ENCODE data around the gene HRH3. TPM values are rescaled to one million over a fixed set of nuclear protein-coding genes. Genes with fewer than 3 reads are reported as not detected.

HRH3 gene
- total and polyA plus RNA-seq, 7 experiments from 2014 or later = not detected

DNA sequence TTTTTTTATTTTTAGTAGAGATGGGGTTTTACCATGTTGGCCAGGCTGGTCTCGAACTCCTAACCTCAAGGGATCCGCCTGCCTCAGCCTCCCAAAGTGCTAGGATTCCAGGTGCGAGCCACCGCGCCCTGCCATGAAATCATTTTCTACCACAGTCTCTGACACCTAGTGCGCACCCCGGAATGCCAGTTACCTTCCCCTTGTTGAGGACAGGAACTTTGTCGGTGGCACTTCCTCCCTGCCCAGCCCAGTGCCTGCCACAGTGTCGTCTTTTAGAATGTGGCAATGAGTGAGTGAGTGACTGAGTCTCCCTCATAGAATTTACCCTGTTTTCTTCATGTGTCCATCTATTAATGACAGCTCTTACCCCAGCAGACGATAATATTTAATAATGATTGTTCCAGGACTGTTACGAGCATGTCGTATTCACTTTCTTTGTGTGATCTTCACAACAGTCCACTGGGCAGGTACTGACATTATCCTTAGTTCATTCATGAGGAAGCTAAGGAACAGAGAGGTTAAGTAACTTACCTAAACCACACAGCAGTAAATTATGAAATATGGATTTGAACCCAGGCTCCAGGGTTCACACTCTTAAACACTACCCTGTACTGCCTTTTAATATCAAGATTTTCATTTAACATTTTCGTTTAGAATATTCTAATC, 20.1 kb upstream of the HRH3 start:
- H3K9me3 Mint-ChIP-seq = no peaks in the 10 kb centered on the region
- Histone ChIP-seq H3K4me1 (ENCODE audit: control insufficient read depth in 2 of 2, insufficient read depth in 2 of 2, low read length in 2 of 2) (peaks cover 10 to 22% of the 10 kb centered on the region in 2 donors), H3K4me3 (ENCODE audit: low read length) (no peak overlapping the region), H3K27me3 (ENCODE audit: control insufficient read depth in 2 of 2, insufficient read depth in 2 of 2, low read length in 2 of 2) (no peaks in the 10 kb centered on the region), H3K36me3 (ENCODE audit: control insufficient read depth in 2 of 3, insufficient read depth in 3 of 3, low read length in 3 of 3) (peaks cover 0 to 23% (median 0%) of the 10 kb centered on the region in 3 experiments), H3K9me3 (ENCODE audit: control insufficient read depth in 2 of 3, low read length in 3 of 3) (no peaks in the 10 kb centered on the region), H3K27ac (ENCODE audit: low read depth, low read length) (peak overlapping the region; percentile 26)
- DNase-seq (no peak), ATAC-seq (no peak)
- peak overlapping the region; percentile 77 to 90 (median 84) for H3K4me3 Mint-ChIP-seq
- H3K27ac Mint-ChIP-seq = peak overlapping the region in 8 of 9 donors; percentile 0 to 84 (median 76)
- H3K27me3 Mint-ChIP-seq = no peaks in the 10 kb centered on the region
- CTCF ChIA-PET = no interaction called here
- POLR2A ChIA-PET = interaction anchor here (0.9 kb wide), 1 partner anchor 57 kb away, joined by 3 read pairs; the partner anchor contains the start of gene MTG2
- intact Hi-C loops (cut with micrococcal nuclease) = no loop called here
- H3K36me3 Mint-ChIP-seq = peaks cover 0 to 13% (median 0%) of the 10 kb centered on the region in 5 donors
- peaks cover 27 to 60% (median 49%) of the 10 kb centered on the region in 7 donors for H3K4me1 Mint-ChIP-seq

DNA sequence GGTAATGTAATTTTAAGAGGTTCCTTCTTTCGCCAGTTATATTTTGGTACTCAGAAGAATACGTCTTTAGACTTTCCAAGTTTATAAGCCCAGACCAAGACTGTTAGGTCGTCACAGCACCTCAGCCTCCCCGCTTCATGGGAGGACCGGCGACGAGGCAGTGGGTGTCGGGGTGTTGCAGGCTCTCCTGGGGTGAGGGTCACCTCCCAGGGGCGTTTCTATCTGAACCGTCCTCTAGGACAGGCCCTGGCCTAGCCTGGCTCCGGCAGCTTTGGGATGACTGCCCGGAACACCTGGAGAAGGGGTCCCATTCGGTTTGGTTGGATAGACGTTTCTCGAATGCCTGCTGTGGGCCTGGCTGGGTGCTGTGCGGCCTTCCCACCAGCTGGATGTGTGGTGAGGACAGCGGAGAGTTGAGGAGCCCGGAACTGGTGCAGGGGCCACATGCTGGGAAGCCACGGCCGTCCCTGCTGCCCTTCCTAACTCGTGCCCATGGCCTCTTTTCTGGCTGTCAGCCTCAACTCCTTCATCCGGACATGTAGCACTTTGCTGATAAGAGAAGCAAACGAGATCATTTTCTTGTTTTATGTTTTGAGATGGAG, 19.3 kb upstream of the HRH3 start:
- H3K4me1 ChIP-seq (ENCODE audit: control insufficient read depth in 2 of 2, insufficient read depth in 2 of 2, low read length in 2 of 2) = peaks cover 10 to 22% of the 10 kb centered on the region in 2 donors
- H3K27ac Mint-ChIP-seq = peak overlapping the region; percentile 46 to 90 (median 84)
- no peaks in the 10 kb centered on the region for H3K27me3 ChIP-seq (ENCODE audit: control insufficient read depth in 2 of 2, insufficient read depth in 2 of 2, low read length in 2 of 2)
- DNase-seq (peak in 1 of 9 donors; percentile 5), ATAC-seq (no peak)
- H3K36me3 Mint-ChIP-seq = peaks cover 0 to 13% (median 0%) of the 10 kb centered on the region in 5 donors
- H3K36me3 ChIP-seq (ENCODE audit: control insufficient read depth in 2 of 3, insufficient read depth in 3 of 3, low read length in 3 of 3) = peaks cover 0 to 23% (median 0%) of the 10 kb centered on the region in 3 experiments
- H3K9me3 ChIP-seq (ENCODE audit: control insufficient read depth in 2 of 3, low read length in 3 of 3) = no peaks in the 10 kb centered on the region
- ChIA-PET POLR2A (interaction anchor here (0.9 kb wide), 1 partner anchor 56 kb away, joined by 3 read pairs; the partner anchor contains the start of gene MTG2), CTCF (no interaction called here)
- H3K27me3 Mint-ChIP-seq = no peaks in the 10 kb centered on the region
- peaks cover 27 to 56% (median 43%) of the 10 kb centered on the region in 7 donors for H3K4me1 Mint-ChIP-seq
- H3K4me3 Mint-ChIP-seq = peak overlapping the region; percentile 77 to 90 (median 84)
- no peaks in the 10 kb centered on the region for H3K9me3 Mint-ChIP-seq
- H3K4me3 ChIP-seq (ENCODE audit: low read length) = peak overlapping the region; percentile 48
- H3K27ac ChIP-seq (ENCODE audit: low read depth, low read length) = peak overlapping the region; percentile 79
- intact Hi-C loops (cut with micrococcal nuclease) = loop anchor here (2.0 to 5.0 kb wide), 4 partner anchors 19 to 863 kb away; partner anchors contain the start of genes HRH3 (in 1 of the 2) and SLCO4A1 (in 1 of the 2)

DNA sequence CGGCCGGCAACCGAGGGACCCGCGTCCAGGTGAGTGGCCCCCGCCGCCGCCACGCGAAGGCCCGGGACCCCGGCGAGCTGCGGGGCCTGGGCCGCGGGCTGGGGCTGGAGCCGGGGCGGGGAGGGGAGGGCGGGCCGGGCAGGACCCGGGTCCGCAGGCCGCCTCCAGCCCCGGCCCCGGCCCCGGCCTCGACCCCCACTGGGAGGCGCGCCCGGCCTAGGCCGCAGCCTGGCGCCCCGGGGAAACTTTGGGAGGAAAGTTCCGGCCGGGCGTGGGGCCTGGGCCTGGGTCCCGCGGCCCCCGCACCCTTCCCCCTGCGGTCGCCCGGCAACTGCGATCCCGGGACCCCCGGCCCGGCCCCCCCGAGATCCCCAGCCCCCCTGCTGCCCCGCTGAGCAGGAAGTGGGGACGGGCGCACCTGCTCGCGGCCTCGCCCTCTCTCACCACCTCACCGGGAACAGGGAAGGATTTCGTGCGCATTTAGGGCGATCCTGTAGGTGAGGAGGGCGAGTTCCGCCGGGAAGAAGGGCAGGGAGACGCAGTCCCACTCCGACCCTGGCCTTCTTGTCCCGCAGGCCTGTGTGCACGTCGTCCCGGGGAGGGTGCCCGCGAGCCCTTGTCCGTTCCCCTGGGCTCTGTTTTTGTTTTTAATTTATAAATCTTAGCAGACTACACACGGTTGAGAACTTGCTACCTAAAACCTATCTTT, 18.6 kb upstream of the HRH3 start:
- H3K36me3 ChIP-seq (ENCODE audit: control insufficient read depth in 2 of 3, insufficient read depth in 3 of 3, low read length in 3 of 3) = peaks cover 0 to 19% (median 0%) of the 10 kb centered on the region in 3 experiments
- H3K4me3 Mint-ChIP-seq = peak overlapping the region; percentile 77 to 90 (median 84)
- ATAC-seq (no peak), DNase-seq (peak in 3 of 9 donors; percentile 11 to 15 (median 11))
- ChIA-PET POLR2A (interaction anchor here (1.3 to 1.5 kb wide), 2 partner anchors 62 to 96 kb away, joined by 4 to 5 read pairs; partner anchors contain the start of genes PSMA7 and SS18L1), CTCF (no interaction called here)
- peak overlapping the region; percentile 46 to 90 (median 84) for H3K27ac Mint-ChIP-seq
- intact Hi-C loops (cut with micrococcal nuclease) = loop anchor here (1.0 to 5.0 kb wide), 16 partner anchors 18 to 864 kb away; partner anchors contain the start of genes ADRM1 (in 2 of the 2), HRH3 (in 2 of the 2), PSMA7 (in 2 of the 2) and SS18L1 (in 2 of the 2)
- H3K4me3 ChIP-seq (ENCODE audit: low read length) = peak overlapping the region; percentile 48
- peak overlapping the region; percentile 79 for H3K27ac ChIP-seq (ENCODE audit: low read depth, low read length)
- no peaks in the 10 kb centered on the region for H3K9me3 ChIP-seq (ENCODE audit: control insufficient read depth in 2 of 3, low read length in 3 of 3)
- H3K9me3 Mint-ChIP-seq = peaks cover 0 to under 1% (median 0%) of the 10 kb centered on the region in 11 donors
- peaks cover 0 to 13% (median 0%) of the 10 kb centered on the region in 5 donors for H3K36me3 Mint-ChIP-seq
- peaks cover 27 to 49% (median 40%) of the 10 kb centered on the region in 7 donors for H3K4me1 Mint-ChIP-seq
- H3K27me3 ChIP-seq (ENCODE audit: control insufficient read depth in 2 of 2, insufficient read depth in 2 of 2, low read length in 2 of 2) = no peaks in the 10 kb centered on the region
- H3K27me3 Mint-ChIP-seq = peaks cover 0 to 3% (median 2%) of the 10 kb centered on the region in 5 donors
- peaks cover 10 to 22% of the 10 kb centered on the region in 2 donors for H3K4me1 ChIP-seq (ENCODE audit: control insufficient read depth in 2 of 2, insufficient read depth in 2 of 2, low read length in 2 of 2)

DNA sequence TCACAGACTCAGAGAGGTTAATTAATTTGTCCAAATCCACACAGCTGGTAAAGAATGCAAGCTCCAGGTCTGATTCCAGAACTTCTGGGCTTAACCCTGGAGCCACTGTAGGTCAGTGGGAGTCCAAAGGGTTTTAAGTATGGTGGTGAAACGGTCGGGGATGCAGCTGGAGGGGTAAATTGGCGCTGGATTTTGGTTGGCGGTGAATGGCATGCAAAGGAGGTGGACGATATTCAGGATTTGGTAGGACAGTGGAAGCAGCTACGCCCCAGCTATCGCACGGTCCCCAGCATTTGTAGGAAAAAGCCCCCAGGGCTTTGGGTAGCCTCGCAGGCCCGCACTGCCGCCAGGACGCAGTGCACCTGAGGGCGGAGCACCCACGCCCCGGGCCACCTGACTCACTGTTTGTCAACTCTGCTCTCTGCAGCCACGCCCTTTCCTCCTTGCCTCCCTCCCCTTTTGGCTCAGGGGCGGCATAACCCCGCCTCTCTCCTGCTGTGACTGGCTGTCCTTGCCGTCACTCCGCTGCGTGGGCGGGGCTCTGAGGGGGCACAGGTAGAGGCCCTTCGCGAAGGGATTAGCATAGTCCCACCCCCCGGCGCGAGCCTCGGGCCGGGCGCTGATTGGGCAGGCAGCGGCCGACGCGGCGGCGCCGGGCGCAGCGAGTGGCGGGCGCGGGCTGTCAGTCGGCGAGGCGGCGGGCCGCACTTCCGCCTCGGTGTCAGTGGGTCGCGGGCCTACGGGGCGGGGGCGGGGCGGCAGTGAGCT, 17.9 kb upstream of the HRH3 start, which contains the start of gene OSBPL2:
OSBPL2 (plus strand) TSS at position 721 of the 768 bp plus-strand sequence. CDS start 17,664 bp downstream, outside the sequence.
- intact Hi-C loops (cut with micrococcal nuclease) = loop anchor here (1.0 to 5.0 kb wide), 16 partner anchors 17 to 864 kb away; partner anchors contain the start of genes ADRM1 (in 2 of the 2), HRH3 (in 2 of the 2), PSMA7 (in 2 of the 2) and SS18L1 (in 2 of the 2)
- H3K27ac Mint-ChIP-seq = peak within 1 kb of the TSS; percentile 85 to 97 (median 94)

DNA sequence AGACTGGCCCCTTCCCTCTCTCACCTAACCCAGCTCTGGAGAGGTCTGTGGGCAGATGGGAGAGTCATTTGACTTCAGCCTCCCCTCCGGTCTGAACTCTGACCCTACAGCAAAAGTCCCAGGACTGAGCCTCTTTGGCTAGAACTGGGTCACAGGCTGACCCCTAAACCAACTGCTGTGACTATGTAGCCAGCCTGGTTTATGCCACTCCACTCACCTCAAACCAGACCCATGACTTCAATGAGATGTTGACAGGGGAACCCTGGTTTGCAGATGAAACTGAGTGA, 17.4 kb upstream of the HRH3 start:
- Mint-ChIP-seq H3K4me1 (peaks cover 25 to 42% (median 34%) of the 10 kb centered on the region in 7 donors), H3K36me3 (peaks cover 0 to 8% (median 0%) of the 10 kb centered on the region in 5 donors), H3K9me3 (peaks cover 0 to 2% (median 0%) of the 10 kb centered on the region in 11 donors), H3K27ac (peak overlapping the region; percentile 85 to 97 (median 94)), H3K27me3 (peaks cover 0 to 5% (median 4%) of the 10 kb centered on the region in 5 donors), H3K4me3 (peak overlapping the region; percentile 75 to 90 (median 83))
- Histone ChIP-seq H3K9me3 (ENCODE audit: control insufficient read depth in 2 of 3, low read length in 3 of 3) (no peaks in the 10 kb centered on the region), H3K4me3 (ENCODE audit: low read length) (peak overlapping the region; percentile 39), H3K27ac (ENCODE audit: low read depth, low read length) (peak overlapping the region; percentile 70), H3K36me3 (ENCODE audit: control insufficient read depth in 2 of 3, insufficient read depth in 3 of 3, low read length in 3 of 3) (peaks cover 0 to 10% (median 0%) of the 10 kb centered on the region in 3 experiments), H3K4me1 (ENCODE audit: control insufficient read depth in 2 of 2, insufficient read depth in 2 of 2, low read length in 2 of 2) (peaks cover 10 to 22% of the 10 kb centered on the region in 2 donors), H3K27me3 (ENCODE audit: control insufficient read depth in 2 of 2, insufficient read depth in 2 of 2, low read length in 2 of 2) (no peaks in the 10 kb centered on the region)
- POLR2A ChIA-PET = interaction anchor here (1.3 to 1.5 kb wide), 2 partner anchors 63 to 94 kb away, joined by 4 to 5 read pairs; partner anchors contain the start of genes PSMA7 and SS18L1
- CTCF ChIA-PET = no interaction called here
- DNase-seq (no peak), ATAC-seq (no peak)
- intact Hi-C loops (cut with micrococcal nuclease) = loop anchor here (5.0 kb wide), 3 partner anchors 145 to 865 kb away; partner anchors contain the start of gene SLCO4A1 (in 1 of the 2)

More for the DNA sequence above, 17.9 kb upstream of the HRH3 start, which contains the start of gene OSBPL2:
- peak within 1 kb of the TSS; percentile 48 for H3K4me3 ChIP-seq (ENCODE audit: low read length)
- peaks cover 0 to 2% (median 0%) of the 10 kb centered on the region in 11 donors for H3K9me3 Mint-ChIP-seq
- ATAC-seq (peak; percentile 99), DNase-seq (peak; percentile 99 to 100 (median 100))
- H3K27ac ChIP-seq (ENCODE audit: low read depth, low read length) = peak within 1 kb of the TSS; percentile 79
- H3K9me3 ChIP-seq (ENCODE audit: control insufficient read depth in 2 of 3, low read length in 3 of 3) = no peaks in the 10 kb centered on the region
- H3K4me3 Mint-ChIP-seq = peak within 1 kb of the TSS; percentile 82 to 90 (median 87)
- H3K36me3 ChIP-seq (ENCODE audit: control insufficient read depth in 2 of 3, insufficient read depth in 3 of 3, low read length in 3 of 3) = peaks cover 0 to 16% (median 0%) of the 10 kb centered on the region in 3 experiments
- no peaks in the 10 kb centered on the region for H3K27me3 ChIP-seq (ENCODE audit: control insufficient read depth in 2 of 2, insufficient read depth in 2 of 2, low read length in 2 of 2)
- POLR2A ChIA-PET = interaction anchor here (1.3 to 1.5 kb wide), 2 partner anchors 63 to 95 kb away, joined by 4 to 5 read pairs; partner anchors contain the start of genes PSMA7 and SS18L1
- H3K4me1 ChIP-seq (ENCODE audit: control insufficient read depth in 2 of 2, insufficient read depth in 2 of 2, low read length in 2 of 2) = peaks cover 10 to 22% of the 10 kb centered on the region in 2 donors
- CTCF ChIA-PET = no interaction called here
- peaks cover 27 to 47% (median 39%) of the 10 kb centered on the region in 7 donors for H3K4me1 Mint-ChIP-seq
- H3K36me3 Mint-ChIP-seq = peaks cover 0 to 12% (median 0%) of the 10 kb centered on the region in 5 donors
- peaks cover 0 to 5% (median 4%) of the 10 kb centered on the region in 5 donors for H3K27me3 Mint-ChIP-seq

All from naive thymus-derived CD4-positive, alpha-beta T cell (primary cell).